AG08395 (cell line): Measurements from ENCODE around the gene NXPH3.

Experiments
- DNase-seq: peaks from one replicate; pipeline ENCODE4 v3.0.0; 2012; ENCODE audit warnings: mixed read lengths, low spot score

NXPH3 gene

GRCh38 chr17:49576088-49576916, 631 bp downstream of the NXPH3 start:
- peak; percentile 58 for DNase-seq

GRCh38 chr17:49576917-49577649, 1.4 kb downstream of the NXPH3 start:
- DNase-seq = no peak

GRCh38 chr17:49577650-49577934, 1.9 kb downstream of the NXPH3 start:
- DNase-seq = no peak

- no peak for DNase-seq
These were observed 2.3 kb downstream of the NXPH3 start for GRCh38 chr17:49577963-49578362.

- no peak for DNase-seq
These were observed 2.7 kb downstream of the NXPH3 start for GRCh38 chr17:49578414-49578813.

GRCh38 chr17:49578952-49579500, 3.4 kb downstream of the NXPH3 start:
- DNase-seq = no peak

- no peak for DNase-seq
These were observed 3.9 kb downstream of the NXPH3 start for GRCh38 chr17:49579522-49579921.

- no peak for DNase-seq
These were observed 4.5 kb downstream of the NXPH3 start for GRCh38 chr17:49580055-49580721.

GRCh38 chr17:49580981-49581647, 5.4 kb downstream of the NXPH3 start:
- DNase-seq = no peak

- no peak for DNase-seq
These were observed 6.0 kb downstream of the NXPH3 start for GRCh38 chr17:49581648-49581998.

GRCh38 chr17:49582055-49582722, 6.5 kb downstream of the NXPH3 start:
- no peak for DNase-seq

- DNase-seq = no peak
These were observed 7.1 kb downstream of the NXPH3 start for GRCh38 chr17:49582789-49583188.

- no peak for DNase-seq
These were observed 7.6 kb downstream of the NXPH3 start for GRCh38 chr17:49583226-49583625.

- DNase-seq = no peak
These were observed 8.2 kb downstream of the NXPH3 start for GRCh38 chr17:49583889-49584288.

GRCh38 chr17:49585422-49586027, 9.9 kb downstream of the NXPH3 start:
- no peak for DNase-seq

GRCh38 chr17:49587366-49588073, 11.8 kb downstream of the NXPH3 start:
- DNase-seq = no peak

GRCh38 chr17:49588312-49588711, 12.6 kb downstream of the NXPH3 start:
- DNase-seq = no peak

- peak; percentile 85 for DNase-seq
These were observed 13.3 kb downstream of the NXPH3 start for GRCh38 chr17:49588726-49589576.

- DNase-seq = no peak
These were observed 13.9 kb downstream of the NXPH3 start for GRCh38 chr17:49589577-49589927.

- DNase-seq = no peak
These were observed 15.2 kb downstream of the NXPH3 start for GRCh38 chr17:49590874-49591273.
